Measurements from ENCODE around the gene PDE1C. TPM values are rescaled to one million over a fixed set of nuclear protein-coding genes. Genes with fewer than 3 reads are reported as not detected.

The PDE1C gene
- total RNA-seq, 3 donors from 2014 or later (not counting 1 experiment from before 2014, with no cell fraction given): not detected

GRCh38 chr7:31853380-31853779 is 216.8 kb downstream of the PDE1C start:
- intact Hi-C loops (cut with micrococcal nuclease): no loop called here
- H3K27ac Mint-ChIP-seq: no peak overlapping the region
- ATAC-seq: no peak

GRCh38 chr7:31852462-31852861 is 217.7 kb downstream of the PDE1C start:
- ATAC-seq: no peak
- Mint-ChIP-seq H3K27ac (no peak overlapping the region), H3K4me1 (no peaks in the 10 kb centered on the region), H3K4me3 (no peak overlapping the region), H3K36me3 (no peaks in the 10 kb centered on the region), H3K9me3 (peaks cover 3 to 4% of the 10 kb centered on the region in 2 donors), H3K27me3 (ENCODE audit: low read depth in 2 of 2) (no peaks in the 10 kb centered on the region)
- Histone ChIP-seq H3K36me3 (ENCODE audit: control insufficient read depth, insufficient read depth, low read length) (no peaks in the 10 kb centered on the region), H3K27ac (ENCODE audit: low read length) (no peak overlapping the region), H3K27me3 (ENCODE audit: control insufficient read depth, insufficient read depth, low read length) (no peaks in the 10 kb centered on the region), H3K4me3 (ENCODE audit: low read length) (no peak overlapping the region), H3K4me1 (ENCODE audit: control insufficient read depth, insufficient read depth, low read length) (no peaks in the 10 kb centered on the region), H3K9me3 (ENCODE audit: control insufficient read depth, insufficient read depth, low read length) (no peaks in the 10 kb centered on the region)
- no peak for TF ChIP-seq CTCF (IDR thresholded peaks at IDR 0.05)
- intact Hi-C loops (cut with micrococcal nuclease): no loop called here
- DNase-seq: no peak
- 60% methylated on average over 1 of the region's 2 CpGs for WGBS (ENCODE audit: insufficient coverage)

More at GRCh38 chr7:31853380-31853779, 216.8 kb downstream of the PDE1C start:
- WGBS (ENCODE audit: insufficient coverage): 78% methylated on average over 5 of the region's 5 CpGs
- no peaks in the 10 kb centered on the region for H3K27me3 Mint-ChIP-seq (ENCODE audit: low read depth in 2 of 2)
- H3K4me1 Mint-ChIP-seq: no peaks in the 10 kb centered on the region
- H3K27me3 ChIP-seq (ENCODE audit: control insufficient read depth, insufficient read depth, low read length): no peaks in the 10 kb centered on the region
- no peaks in the 10 kb centered on the region for H3K9me3 ChIP-seq (ENCODE audit: control insufficient read depth, insufficient read depth, low read length)
- DNase-seq: no peak
- H3K36me3 ChIP-seq (ENCODE audit: control insufficient read depth, insufficient read depth, low read length): no peaks in the 10 kb centered on the region
- no peaks in the 10 kb centered on the region for H3K36me3 Mint-ChIP-seq
- peaks cover 3 to 4% of the 10 kb centered on the region in 2 donors for H3K9me3 Mint-ChIP-seq
- no peak overlapping the region for H3K4me3 Mint-ChIP-seq
- H3K4me3 ChIP-seq (ENCODE audit: low read length): no peak overlapping the region
- H3K27ac ChIP-seq (ENCODE audit: low read length): no peak overlapping the region
- no peak for TF ChIP-seq CTCF (IDR thresholded peaks at IDR 0.05)
- H3K4me1 ChIP-seq (ENCODE audit: control insufficient read depth, insufficient read depth, low read length): no peaks in the 10 kb centered on the region

GRCh38 chr7:31851119-31851518 is 219.1 kb downstream of the PDE1C start:
- Mint-ChIP-seq H3K4me1 (no peaks in the 10 kb centered on the region), H3K4me3 (no peak overlapping the region), H3K27me3 (ENCODE audit: low read depth in 2 of 2) (no peaks in the 10 kb centered on the region), H3K36me3 (no peaks in the 10 kb centered on the region), H3K27ac (no peak overlapping the region), H3K9me3 (peaks cover 3 to 4% of the 10 kb centered on the region in 2 donors)
- whole genome bisulfite sequencing (ENCODE audit: insufficient coverage): 90% methylated on average over 1 of the region's 2 CpGs
- intact Hi-C loops (cut with micrococcal nuclease): no loop called here
- Histone ChIP-seq H3K36me3 (ENCODE audit: control insufficient read depth, insufficient read depth, low read length) (no peaks in the 10 kb centered on the region), H3K27me3 (ENCODE audit: control insufficient read depth, insufficient read depth, low read length) (no peaks in the 10 kb centered on the region), H3K9me3 (ENCODE audit: control insufficient read depth, insufficient read depth, low read length) (no peaks in the 10 kb centered on the region), H3K4me1 (ENCODE audit: control insufficient read depth, insufficient read depth, low read length) (no peaks in the 10 kb centered on the region), H3K27ac (ENCODE audit: low read length) (no peak overlapping the region), H3K4me3 (ENCODE audit: low read length) (no peak overlapping the region)
- ATAC-seq: no peak
- TF ChIP-seq CTCF (IDR thresholded peaks at IDR 0.05): no peak
- no peak for DNase-seq

- H3K27me3 Mint-ChIP-seq (ENCODE audit: low read depth in 2 of 2): no peaks in the 10 kb centered on the region
- H3K4me1 Mint-ChIP-seq: no peaks in the 10 kb centered on the region
- Histone ChIP-seq H3K27ac (ENCODE audit: low read length) (no peak overlapping the region), H3K36me3 (ENCODE audit: control insufficient read depth, insufficient read depth, low read length) (no peaks in the 10 kb centered on the region), H3K27me3 (ENCODE audit: control insufficient read depth, insufficient read depth, low read length) (no peaks in the 10 kb centered on the region), H3K4me3 (ENCODE audit: low read length) (no peak overlapping the region), H3K4me1 (ENCODE audit: control insufficient read depth, insufficient read depth, low read length) (no peaks in the 10 kb centered on the region), H3K9me3 (ENCODE audit: control insufficient read depth, insufficient read depth, low read length) (no peaks in the 10 kb centered on the region)
- 88% methylated on average over 4 of the region's 4 CpGs for WGBS (ENCODE audit: insufficient coverage)
- intact Hi-C loops (cut with micrococcal nuclease): no loop called here
- no peak overlapping the region for H3K4me3 Mint-ChIP-seq
- no peaks in the 10 kb centered on the region for H3K36me3 Mint-ChIP-seq
- peaks cover 3 to 4% of the 10 kb centered on the region in 2 donors for H3K9me3 Mint-ChIP-seq
- TF ChIP-seq CTCF (IDR thresholded peaks at IDR 0.05): no peak
- DNase-seq (no peak), ATAC-seq (no peak)
- H3K27ac Mint-ChIP-seq: no peak overlapping the region
Observed at GRCh38 chr7:31850601-31851000, 219.6 kb downstream of the PDE1C start.

Data from natural killer cell (primary cell).